IMR-90 (cell line): ENCODE measurements around the gene B3GALNT1. TPM values are rescaled to one million over a fixed set of nuclear protein-coding genes. Genes with fewer than 3 reads are reported as not detected.

ENCODE experiments used
- ATAC-seq: fragments of 200-7000 bp; cut with Tn5 transposase; 2 replicates; pipeline ENCODE4 v1.9.1; 2020; ENCODE audit warnings: low read depth, mild to moderate bottlenecking, moderate library complexity
- BruUV-seq: library from RNA; stranded (reverse); fragments of 400-500 nt; replicated peaks from 2 replicates; lab custom pipeline; 2021; lab: Mats Ljungman, UMichigan
- CTCF ChIA-PET: fragments of 300-600 bp; formaldehyde crosslinking; extraction: SDS; loops from one replicate; lab custom pipeline; 2021; ENCODE audit warnings: antibody characterized with exemption; lab: Yijun Ruan, JAX
- POLR2A ChIA-PET: fragments of 300-600 bp; sonication (Branson Sonifier 250); formaldehyde crosslinking; loops from one replicate; lab custom pipeline; 2022; ENCODE audit warnings: antibody characterized with exemption; ENCODE audit not compliant: unreplicated experiment; lab: Charles Lee
- DNase-seq: peaks from one replicate; pipeline ENCODE4 v3.0.0; 2013
- H2AFZ ChIP-seq: replicated peaks from 2 replicates; pipeline ENCODE3; 2013; ENCODE audit warnings: low read length, mild to moderate bottlenecking; ENCODE audit not compliant: poor library complexity
- H2AK5ac ChIP-seq: 2 replicates; pipeline ENCODE4 v1.6.1; 2013; ENCODE audit warnings: low read depth, low read length, inconsistent platforms
- H2AK9ac ChIP-seq: replicated peaks from 2 replicates; pipeline ENCODE3; 2013; ENCODE audit warnings: mild to moderate bottlenecking, low read depth, low read length, moderate library complexity; ENCODE audit not compliant: poor library complexity
- H2BK120ac ChIP-seq: 2 replicates; pipeline ENCODE4 v1.6.1; 2013; ENCODE audit warnings: low read depth, low read length, inconsistent platforms
- H2BK15ac ChIP-seq: 3 replicates; pipeline ENCODE4 v1.6.1; 2013; ENCODE audit warnings: low read depth, low read length, inconsistent platforms
- H2BK20ac ChIP-seq: 2 replicates; pipeline ENCODE4 v1.6.1; 2013; ENCODE audit warnings: low read depth, mild to moderate bottlenecking, inconsistent platforms, low read length, moderate library complexity
- H2BK5ac ChIP-seq: 2 replicates; pipeline ENCODE4 v1.6.1; 2013; ENCODE audit warnings: mild to moderate bottlenecking, low read depth, low read length, inconsistent platforms; ENCODE audit not compliant: poor library complexity, severe bottlenecking
- H3K14ac ChIP-seq: replicated peaks from 2 replicates; pipeline ENCODE4 v1.6.1; 2013; ENCODE audit warnings: low read depth, low read length, inconsistent platforms
- H3K18ac ChIP-seq: 2 replicates; pipeline ENCODE4 v1.6.1; 2013; ENCODE audit warnings: low read depth, low read length, control low read depth
- H3K23ac ChIP-seq: 2 replicates; pipeline ENCODE4 v1.6.1; 2013; ENCODE audit warnings: low read depth, low read length, inconsistent platforms
- H3K27ac ChIP-seq: 2 replicates; pipeline ENCODE4 v1.5.1; 2013; ENCODE audit warnings: mild to moderate bottlenecking, control low read depth, low read length; ENCODE audit not compliant: insufficient read depth
- H3K27me3 ChIP-seq: 2 replicates; pipeline ENCODE4 v1.6.1; 2013; ENCODE audit warnings: low read length; ENCODE audit not compliant: control insufficient read depth, insufficient read depth
- H3K36me3 ChIP-seq: 2 replicates; pipeline ENCODE4 v1.6.1; 2013; ENCODE audit warnings: low read length, mixed read lengths; ENCODE audit not compliant: control insufficient read depth, insufficient read depth
- H3K4ac ChIP-seq: 2 replicates; pipeline ENCODE4 v1.6.1; 2013; ENCODE audit warnings: low read depth, low read length, inconsistent platforms
- H3K4me1 ChIP-seq: 2 replicates; pipeline ENCODE4 v1.6.1; 2013; ENCODE audit warnings: low read length, mixed read lengths; ENCODE audit not compliant: control insufficient read depth, insufficient read depth
- H3K4me2 ChIP-seq: 2 replicates; pipeline ENCODE4 v1.6.1; 2013; ENCODE audit warnings: low read depth, mild to moderate bottlenecking, control low read depth, low read length, moderate library complexity
- H3K4me3 ChIP-seq: 2 replicates; pipeline ENCODE4 v1.5.1; 2013; ENCODE audit warnings: low read depth, mild to moderate bottlenecking, control low read depth, low read length, moderate library complexity; ENCODE audit not compliant: insufficient read depth
- H3K56ac ChIP-seq: 2 replicates; pipeline ENCODE4 v1.6.1; 2013; ENCODE audit warnings: low read length, inconsistent platforms; ENCODE audit not compliant: insufficient read depth; ENCODE audit errors: extremely low read depth
- H3K79me1 ChIP-seq, 2 experiments: 2 replicates each; pipeline ENCODE4 v1.6.1; 2013; ENCODE audit warnings: low read length in 2 of 2, inconsistent platforms in 1 of 2, low read depth in 1 of 2
- H3K9ac ChIP-seq: 2 replicates; pipeline ENCODE4 v1.6.1; 2013; ENCODE audit warnings: low read depth, low read length, control low read depth
- H3K9me1 ChIP-seq: 2 replicates; pipeline ENCODE4 v1.6.1; 2013; ENCODE audit warnings: low read length, inconsistent platforms; ENCODE audit not compliant: insufficient read depth
- H3K9me3 ChIP-seq: 2 replicates; pipeline ENCODE4 v1.6.1; 2013; ENCODE audit warnings: low read length; ENCODE audit not compliant: control insufficient read depth, insufficient read depth
- H4K20me1 ChIP-seq: 2 replicates; pipeline ENCODE4 v1.6.1; 2013; ENCODE audit warnings: low read length, inconsistent platforms; ENCODE audit not compliant: insufficient read depth
- H4K5ac ChIP-seq: 2 replicates; pipeline ENCODE4 v1.6.1; 2013; ENCODE audit warnings: mild to moderate bottlenecking, low read depth, low read length, control low read depth
- H4K8ac ChIP-seq, 2 experiments: 2 replicates each; pipeline ENCODE4 v1.6.1; 2013; ENCODE audit warnings: low read depth in 2 of 2, low read length in 2 of 2, control low read depth in 1 of 2, inconsistent platforms in 1 of 2
- H4K91ac ChIP-seq: 2 replicates; pipeline ENCODE4 v1.6.1; 2013; ENCODE audit warnings: low read depth, low read length, inconsistent platforms; ENCODE audit not compliant: insufficient read depth
- BHLHE40 ChIP-seq: fragments of 150-350 bp; IDR thresholded peaks from 2 replicates; pipeline ENCODE4 v1.6.1; 2016; ENCODE audit warnings: mild to moderate bottlenecking, low read depth, low read length
- CEBPB ChIP-seq: IDR thresholded peaks from 2 replicates; pipeline ENCODE4 v1.6.1; 2012; ENCODE audit warnings: low read depth, low read length, improper control_type of control experiment
- CHD1 ChIP-seq: IDR thresholded peaks from 2 replicates; pipeline ENCODE4 v1.6.1; 2012; ENCODE audit warnings: low read depth, low read length, improper control_type of control experiment
- FOS ChIP-seq: fragments of 150-350 bp; IDR thresholded peaks from 2 replicates; pipeline ENCODE4 v1.6.1; 2016; ENCODE audit warnings: low read depth, low read length
- MAFK ChIP-seq: IDR thresholded peaks from 2 replicates; pipeline ENCODE4 v1.6.1; 2012; ENCODE audit warnings: low read depth, low read length, improper control_type of control experiment
- MAZ ChIP-seq: IDR thresholded peaks from 2 replicates; pipeline ENCODE4 v1.6.1; 2012; ENCODE audit warnings: low read depth, mild to moderate bottlenecking, low read length, improper control_type of control experiment, moderate library complexity, borderline replicate concordance
- MXI1 ChIP-seq: IDR thresholded peaks from 2 replicates; pipeline ENCODE4 v1.6.1; 2012; ENCODE audit warnings: low read depth, mild to moderate bottlenecking, low read length, moderate library complexity, borderline replicate concordance
- NFE2L2 ChIP-seq: fragments of 150-350 bp; IDR thresholded peaks from 2 replicates; pipeline ENCODE4 v1.6.1; 2016; ENCODE audit warnings: low read depth, mild to moderate bottlenecking, low read length
- POLR2A ChIP-seq: IDR thresholded peaks from 2 replicates; pipeline ENCODE4 v1.6.1; 2012; ENCODE audit warnings: mild to moderate bottlenecking, low read depth, low read length
- RAD21 ChIP-seq: IDR thresholded peaks from 2 replicates; pipeline ENCODE4 v1.6.1; 2012; ENCODE audit warnings: low read length, improper control_type of control experiment
- RCOR1 ChIP-seq: IDR thresholded peaks from 2 replicates; pipeline ENCODE4 v1.6.1; 2012; ENCODE audit warnings: mild to moderate bottlenecking, low read length, improper control_type of control experiment; ENCODE audit not compliant: insufficient replicate concordance
- SMC3 ChIP-seq: fragments of 150-350 bp; IDR thresholded peaks from 2 replicates; pipeline ENCODE4 v1.6.1; 2016; ENCODE audit warnings: low read depth, mild to moderate bottlenecking, antibody characterized with exemption, low read length, moderate library complexity
- WGBS, 2 experiments: methylation state at CpG; one replicate each; pipeline versions ENCODE4 v1.1.5 to v1.1.7; 2013; ENCODE audit warnings: missing lambda C conversion rate in 2 of 2; ENCODE audit not compliant: insufficient read length in 1 of 2; ENCODE audit errors: extremely low coverage in 2 of 2; 5-methylcytosine and 5-hydroxymethylcytosine counted together
- dilution Hi-C: fragments of 300-500 bp; cut with HindIII; formaldehyde crosslinking; loops from one replicate; pipeline ENCODE4 v1.14.3; 2018; ENCODE audit warnings: low sequenced_read_pairs; ENCODE audit not compliant: unreplicated experiment
- in situ Hi-C: fragments of 300-500 bp; cut with MboI; formaldehyde crosslinking; loops from 3 replicates; pipeline ENCODE4 v1.14.3; 2019; ENCODE audit warnings: low sequenced_read_pairs, inconsistent platforms, mixed read lengths
- intact Hi-C: fragments of 100-400 bp; cut with micrococcal nuclease; formaldehyde crosslinking; loops from 2 replicates; pipeline ENCODE4 v1.10.0; 2022
- polyA plus RNA-seq, 3 experiments: library from polyadenylated mRNA; depleted of rRNA; stranded (reverse); fragments of >200 nt; gene quantifications; 2 replicates each; pipeline ENCODE4 v1.2.3, GENCODE V29; 2012; ENCODE audit warnings: low replicate concordance in 1 of 3
- total RNA-seq: library from RNA; depleted of rRNA; stranded (reverse); fragments of >200 nt; gene quantifications from 2 replicates; pipeline ENCODE4 v1.2.3, GENCODE V29; 2012
- TF ChIP-seq, protein P1 (sequence below): fragments of 150-350 bp; IDR thresholded peaks from 2 replicates; pipeline ENCODE4 v1.6.1; 2017; ENCODE audit warnings: mild to moderate bottlenecking, antibody characterized with exemption, low read length, low read depth
- TF ChIP-seq, protein P2 (sequence below): conservative IDR thresholded peaks from 2 replicates; pipeline ENCODE4 v1.5.1; 2012; ENCODE audit warnings: mild to moderate bottlenecking, low read depth, low read length, improper control_type of control experiment
- TF ChIP-seq, protein P3 (sequence below): fragments of 150-350 bp; IDR thresholded peaks from 2 replicates; pipeline ENCODE4 v1.6.1; 2016; ENCODE audit warnings: low read depth, mild to moderate bottlenecking, low read length, moderate library complexity, borderline replicate concordance

The B3GALNT1 gene
- total and polyA plus RNA-seq, 2 of the 4 experiments (the other 2 are of a cell fraction) = 5.6 to 8.2 TPM

DNA sequence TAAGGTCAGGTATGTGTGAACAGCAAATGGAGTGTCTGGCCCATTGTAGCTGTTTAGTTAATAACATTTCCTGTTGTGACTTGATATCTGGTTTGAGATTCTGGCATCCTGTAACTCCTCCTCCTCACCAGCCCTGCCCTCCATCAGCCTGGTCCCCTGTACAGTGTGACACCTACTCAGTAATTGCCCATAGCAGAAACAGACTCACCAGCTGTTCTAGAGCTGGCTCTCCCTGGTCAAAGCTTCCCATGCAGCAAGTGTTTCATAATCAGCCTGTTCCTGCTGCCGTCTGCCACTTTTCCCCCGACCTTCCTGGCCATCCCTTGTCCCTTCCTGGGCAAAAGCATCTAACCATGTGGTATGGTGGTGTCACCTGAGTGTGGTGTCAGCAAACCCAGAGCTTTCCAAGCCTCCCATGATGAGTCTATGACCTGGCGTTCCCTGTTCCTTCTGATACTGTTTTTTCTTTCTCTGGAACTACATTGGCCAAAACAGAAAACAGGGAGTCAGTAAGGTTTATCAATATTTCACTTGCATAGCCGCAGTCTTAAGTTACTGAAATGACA is 55.4 kb downstream of the B3GALNT1 start:
- WGBS, 2 experiments = no CpG with 5 or more reads among the region's 4 CpGs
- H3K4me1 ChIP-seq = no peaks in the 10 kb centered on the region
- H2AK9ac ChIP-seq = no peak overlapping the region
- no peak overlapping the region for H4K91ac ChIP-seq
- no peak overlapping the region for H3K27ac ChIP-seq
- H4K20me1 ChIP-seq = no peaks in the 10 kb centered on the region
- H3K36me3 ChIP-seq = no peaks in the 10 kb centered on the region
- H3K4ac ChIP-seq = no peak overlapping the region
- H4K8ac ChIP-seq = no peak overlapping the region
- ATAC-seq (no peak), DNase-seq (no peak)
- dilution Hi-C loops = no loop called here
- no peak overlapping the region for H2AK5ac ChIP-seq
- intact Hi-C loops = no loop called here
- TF ChIP-seq, protein P1, sequence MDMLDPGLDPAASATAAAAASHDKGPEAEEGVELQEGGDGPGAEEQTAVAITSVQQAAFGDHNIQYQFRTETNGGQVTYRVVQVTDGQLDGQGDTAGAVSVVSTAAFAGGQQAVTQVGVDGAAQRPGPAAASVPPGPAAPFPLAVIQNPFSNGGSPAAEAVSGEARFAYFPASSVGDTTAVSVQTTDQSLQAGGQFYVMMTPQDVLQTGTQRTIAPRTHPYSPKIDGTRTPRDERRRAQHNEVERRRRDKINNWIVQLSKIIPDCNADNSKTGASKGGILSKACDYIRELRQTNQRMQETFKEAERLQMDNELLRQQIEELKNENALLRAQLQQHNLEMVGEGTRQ = no peak
- TF ChIP-seq MXI1 (no peak), NFE2L2 (no peak), CEBPB (no peak), SMC3 (no peak), MAFK (no peak), POLR2A (no peak), RAD21 (no peak), FOS (no peak), CHD1 (no peak), BHLHE40 (no peak), MAZ (no peak), RCOR1 (no peak)
- TF ChIP-seq, protein P2, sequence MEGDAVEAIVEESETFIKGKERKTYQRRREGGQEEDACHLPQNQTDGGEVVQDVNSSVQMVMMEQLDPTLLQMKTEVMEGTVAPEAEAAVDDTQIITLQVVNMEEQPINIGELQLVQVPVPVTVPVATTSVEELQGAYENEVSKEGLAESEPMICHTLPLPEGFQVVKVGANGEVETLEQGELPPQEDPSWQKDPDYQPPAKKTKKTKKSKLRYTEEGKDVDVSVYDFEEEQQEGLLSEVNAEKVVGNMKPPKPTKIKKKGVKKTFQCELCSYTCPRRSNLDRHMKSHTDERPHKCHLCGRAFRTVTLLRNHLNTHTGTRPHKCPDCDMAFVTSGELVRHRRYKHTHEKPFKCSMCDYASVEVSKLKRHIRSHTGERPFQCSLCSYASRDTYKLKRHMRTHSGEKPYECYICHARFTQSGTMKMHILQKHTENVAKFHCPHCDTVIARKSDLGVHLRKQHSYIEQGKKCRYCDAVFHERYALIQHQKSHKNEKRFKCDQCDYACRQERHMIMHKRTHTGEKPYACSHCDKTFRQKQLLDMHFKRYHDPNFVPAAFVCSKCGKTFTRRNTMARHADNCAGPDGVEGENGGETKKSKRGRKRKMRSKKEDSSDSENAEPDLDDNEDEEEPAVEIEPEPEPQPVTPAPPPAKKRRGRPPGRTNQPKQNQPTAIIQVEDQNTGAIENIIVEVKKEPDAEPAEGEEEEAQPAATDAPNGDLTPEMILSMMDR = no peak
- TF ChIP-seq, protein P3, sequence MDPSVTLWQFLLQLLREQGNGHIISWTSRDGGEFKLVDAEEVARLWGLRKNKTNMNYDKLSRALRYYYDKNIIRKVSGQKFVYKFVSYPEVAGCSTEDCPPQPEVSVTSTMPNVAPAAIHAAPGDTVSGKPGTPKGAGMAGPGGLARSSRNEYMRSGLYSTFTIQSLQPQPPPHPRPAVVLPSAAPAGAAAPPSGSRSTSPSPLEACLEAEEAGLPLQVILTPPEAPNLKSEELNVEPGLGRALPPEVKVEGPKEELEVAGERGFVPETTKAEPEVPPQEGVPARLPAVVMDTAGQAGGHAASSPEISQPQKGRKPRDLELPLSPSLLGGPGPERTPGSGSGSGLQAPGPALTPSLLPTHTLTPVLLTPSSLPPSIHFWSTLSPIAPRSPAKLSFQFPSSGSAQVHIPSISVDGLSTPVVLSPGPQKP = no peak
- no peak overlapping the region for H4K5ac ChIP-seq
- H3K4me2 ChIP-seq = no peak overlapping the region
- in situ Hi-C loops = no loop called here
- no peak overlapping the region for H3K9ac ChIP-seq
- H3K9me1 ChIP-seq = no peaks in the 10 kb centered on the region
- no TSS peak for BruUV-seq
- ChIA-PET CTCF (no interaction called here), POLR2A (no interaction called here)
- no peak overlapping the region for H3K14ac ChIP-seq
- no peak overlapping the region for H2BK15ac ChIP-seq
- no peaks in the 10 kb centered on the region for H3K79me1 ChIP-seq
- H2BK20ac ChIP-seq = no peak overlapping the region
- H2BK120ac ChIP-seq = no peak overlapping the region
- H2BK5ac ChIP-seq = no peak overlapping the region
- no peak overlapping the region for H3K4me3 ChIP-seq
- no peak overlapping the region for H3K56ac ChIP-seq
- no peaks in the 10 kb centered on the region for H3K9me3 ChIP-seq
- H3K23ac ChIP-seq = no peak overlapping the region
- H3K27me3 ChIP-seq = no peaks in the 10 kb centered on the region
- no peak overlapping the region for H2AFZ ChIP-seq
- H3K18ac ChIP-seq = no peak overlapping the region
